ENCODE measurements around the gene NALCN.

- no peak for TF ChIP-seq POLR2AphosphoS5 (IDR thresholded peaks at IDR 0.05)
- no peak for TF ChIP-seq EP300 (IDR thresholded peaks at IDR 0.05)
- no peak for TF ChIP-seq CTCF (IDR thresholded peaks at IDR 0.05)
- TF ChIP-seq POLR2A (IDR thresholded peaks at IDR 0.05) = no peak
These were observed at the start of gene NALCN for GRCh38 chr13:101416181-101417042.

All from gastroesophageal sphincter (tissue), 3 donors.